ENCODE results near the gene ZWILCH.

GRCh38 chr15:66480267-66480666 lies 24.9 kb upstream of the ZWILCH start:
- no peak for TF ChIP-seq CTCF (conservative IDR thresholded peaks at IDR 0.05)
- TF ChIP-seq ZFX (IDR thresholded peaks at IDR 0.05) = no peak
